H1 (cell line): Measurements from ENCODE around the gene TRIM44. TPM values are rescaled to one million over a fixed set of nuclear protein-coding genes. Genes with fewer than 3 reads are reported as not detected.
A peak's percentile ranks its signal among the peaks of the same experiment; 100 is the strongest.

Experiments
- CTCF ChIA-PET: fragments of 300-600 bp; sonication (Branson Sonifier 250); formaldehyde crosslinking; loops from one replicate; lab custom pipeline; 2021; ENCODE audit not compliant: partially characterized antibody; lab: Charles Lee
- POLR2A ChIA-PET: fragments of 300-600 bp; sonication (Branson Sonifier 250); formaldehyde crosslinking; loops from one replicate; lab custom pipeline; 2021; ENCODE audit warnings: inconsistent platforms; ENCODE audit not compliant: partially characterized antibody; lab: Charles Lee
- DNase-seq, 2 experiments: peaks; one replicate each; pipeline versions ENCODE4 v3.0.0 to v3.0.0-alpha.2; 2010 to 2022; ENCODE audit warnings: low spot score in 2 of 2, low read depth in 1 of 2, mixed read lengths in 1 of 2
- FAIRE-seq: peaks from 2 replicates; lab custom pipeline; 2011; peaks lifted over from hg19 to GRCh38; lab: Jason Lieb, UNC
- H2AFZ ChIP-seq: 2 replicates; pipeline ENCODE4 v1.8.1; 2012; ENCODE audit warnings: low read length, inconsistent platforms
- H2AK5ac ChIP-seq: 2 replicates; pipeline ENCODE4 v1.6.1; 2013; ENCODE audit warnings: low read depth, low read length
- H2BK120ac ChIP-seq: replicated peaks from 2 replicates; pipeline ENCODE3; 2013; ENCODE audit warnings: low read depth, low read length, inconsistent platforms
- H2BK12ac ChIP-seq: 2 replicates; pipeline ENCODE4 v1.6.1; 2013; ENCODE audit warnings: low read depth, low read length
- H2BK15ac ChIP-seq: 2 replicates; pipeline ENCODE4 v1.6.1; 2013; ENCODE audit warnings: low read length
- H2BK20ac ChIP-seq: 2 replicates; pipeline ENCODE4 v1.6.1; 2013; ENCODE audit warnings: low read length
- H2BK5ac ChIP-seq: 2 replicates; pipeline ENCODE4 v1.6.1; 2013; ENCODE audit warnings: low read depth, low read length
- H3K14ac ChIP-seq: 2 replicates; pipeline ENCODE4 v1.6.1; 2013; ENCODE audit warnings: inconsistent platforms; ENCODE audit not compliant: insufficient read length
- H3K18ac ChIP-seq: 2 replicates; pipeline ENCODE4 v1.6.1; 2013; ENCODE audit warnings: low read length; ENCODE audit errors: extremely low read depth
- H3K23ac ChIP-seq: 2 replicates; pipeline ENCODE4 v1.6.1; 2013; ENCODE audit warnings: inconsistent platforms; ENCODE audit not compliant: insufficient read length
- H3K23me2 ChIP-seq: 2 replicates; pipeline ENCODE4 v1.6.1; 2013; ENCODE audit warnings: low read depth, low read length
- H3K27ac ChIP-seq: 2 replicates; pipeline ENCODE4 v1.6.1; 2011; ENCODE audit warnings: low read depth, low read length, inconsistent platforms
- H3K27me3 ChIP-seq, 4 experiments: replicated peaks in 1 of 4; 1 replicate in 1 of 4; 2 replicates in 3 of 4; pipeline versions ENCODE4 v1.6.1 to v1.8.1; 2011 to 2013; ENCODE audit warnings: low read length in 3 of 4, mild to moderate bottlenecking in 3 of 4, inconsistent platforms in 2 of 4, mixed read lengths in 2 of 4, moderate library complexity in 1 of 4; ENCODE audit not compliant: control insufficient read depth in 3 of 4, insufficient read depth in 3 of 4; ENCODE audit errors: extremely low read depth in 1 of 4
- H3K36me3 ChIP-seq, 4 experiments: 2 replicates each; pipeline versions ENCODE4 v1.6.1 to v1.8.1; 2011 to 2013; ENCODE audit warnings: mild to moderate bottlenecking in 4 of 4, low read length in 3 of 4, moderate library complexity in 2 of 4, control low read depth in 1 of 4, inconsistent platforms in 1 of 4; ENCODE audit not compliant: insufficient read depth in 4 of 4, control insufficient read depth in 2 of 4
- H3K4ac ChIP-seq: replicated peaks from 2 replicates; pipeline ENCODE3; 2013; ENCODE audit warnings: low read length, low read depth, mixed read lengths, inconsistent platforms; ENCODE audit not compliant: insufficient read length
- H3K4me1 ChIP-seq, 4 experiments: replicated peaks in 1 of 4; 1 replicate in 1 of 4; 2 replicates in 3 of 4; pipeline versions ENCODE4 v1.6.1 to v1.8.1; 2011 to 2013; ENCODE audit warnings: low read length in 3 of 4, inconsistent platforms in 2 of 4, mixed read lengths in 1 of 4; ENCODE audit not compliant: insufficient read depth in 4 of 4, control insufficient read depth in 3 of 4
- H3K4me2 ChIP-seq, 2 experiments: 2 replicates each; pipeline versions ENCODE4 v1.6.1 to v1.8.1; 2011 to 2013; ENCODE audit warnings: low read depth in 2 of 2, low read length in 2 of 2, control low read depth in 1 of 2, inconsistent platforms in 1 of 2, mild to moderate bottlenecking in 1 of 2; ENCODE audit not compliant: insufficient read depth in 1 of 2
- H3K4me3 ChIP-seq, 4 experiments: fragments of 200-600, 300-600 bp in 1 of 4; sonication (generic), shearing (Covaris generic), sonication (Bioruptor Twin) in 1 of 4; 2 replicates each; pipeline versions ENCODE4 v1.5.1 to v1.8.1; 2011 to 2016; ENCODE audit warnings: low read length in 4 of 4, low read depth in 3 of 4, control low read depth in 2 of 4, inconsistent platforms in 2 of 4, mild to moderate bottlenecking in 2 of 4, mixed read lengths in 1 of 4, moderate library complexity in 1 of 4; ENCODE audit not compliant: insufficient read depth in 2 of 4; ENCODE audit errors: extremely low read depth in 1 of 4
- H3K56ac ChIP-seq: replicated peaks from 2 replicates; pipeline ENCODE3; 2013; ENCODE audit warnings: low read depth, mild to moderate bottlenecking, mixed read lengths, low read length, inconsistent platforms; ENCODE audit not compliant: insufficient read length
- H3K79me1 ChIP-seq: 2 replicates; pipeline ENCODE4 v1.6.1; 2013; ENCODE audit warnings: low read depth, low read length, control low read depth
- H3K79me2 ChIP-seq, 2 experiments: 2 replicates each; pipeline versions ENCODE4 v1.6.1 to v1.8.1; 2012 to 2013; ENCODE audit warnings: low read length in 2 of 2, mild to moderate bottlenecking in 2 of 2, inconsistent platforms in 1 of 2; ENCODE audit not compliant: insufficient read depth in 2 of 2, control insufficient read depth in 1 of 2
- H3K9ac ChIP-seq, 4 experiments: replicated peaks in 1 of 4; 1 replicate in 1 of 4; 2 replicates in 3 of 4; pipeline versions ENCODE4 v1.6.1 to v1.8.1; 2011 to 2013; ENCODE audit warnings: low read depth in 3 of 4, low read length in 3 of 4, control low read depth in 2 of 4, mild to moderate bottlenecking in 2 of 4, moderate library complexity in 2 of 4, inconsistent platforms in 1 of 4; ENCODE audit errors: extremely low read depth in 1 of 4
- H3K9me3 ChIP-seq, 2 experiments: 2 replicates each; pipeline versions ENCODE4 v1.6.1 to v1.8.1; 2012 to 2013; ENCODE audit warnings: mild to moderate bottlenecking in 2 of 2, moderate library complexity in 2 of 2, control low read depth in 1 of 2, inconsistent platforms in 1 of 2, low read depth in 1 of 2, low read length in 1 of 2, mixed read lengths in 1 of 2; ENCODE audit not compliant: insufficient read depth in 2 of 2
- H4K20me1 ChIP-seq, 2 experiments: replicated peaks in 1 of 2; 2 replicates each; pipeline versions ENCODE3 to v1.8.1; 2011 to 2013; ENCODE audit warnings: inconsistent platforms in 2 of 2, low read length in 2 of 2, mild to moderate bottlenecking in 1 of 2; ENCODE audit not compliant: insufficient read depth in 2 of 2, control insufficient read depth in 1 of 2
- H4K5ac ChIP-seq: 2 replicates; pipeline ENCODE4 v1.6.1; 2013; ENCODE audit warnings: low read length, low read depth, mixed read lengths, inconsistent platforms; ENCODE audit not compliant: insufficient read length
- H4K8ac ChIP-seq: 2 replicates; pipeline ENCODE4 v1.8.0; 2013; ENCODE audit warnings: mild to moderate bottlenecking, moderate library complexity, low read length, inconsistent platforms; ENCODE audit not compliant: insufficient read depth; ENCODE audit errors: extremely low read depth
- H4K91ac ChIP-seq: replicated peaks from 2 replicates; pipeline ENCODE3; 2013; ENCODE audit warnings: low read length, mixed read lengths, inconsistent platforms; ENCODE audit not compliant: insufficient read length
- CHD2 ChIP-seq: IDR thresholded peaks from 2 replicates; pipeline ENCODE4 v1.6.1; 2012; ENCODE audit warnings: low read length, improper control_type of control experiment
- E2F6 ChIP-seq: IDR thresholded peaks from 2 replicates; pipeline ENCODE4 v1.6.1; 2012; ENCODE audit warnings: inconsistent platforms
- GABPA ChIP-seq: IDR thresholded peaks from 2 replicates; pipeline ENCODE4 v1.6.1; 2011; ENCODE audit warnings: mild to moderate bottlenecking, low read length, moderate library complexity, borderline replicate concordance; ENCODE audit not compliant: insufficient read depth
- HDAC2 ChIP-seq, 2 experiments: fragments of 300-600 bp in 1 of 2; sonication (generic) in 1 of 2; IDR thresholded peaks; 2 replicates each; pipeline ENCODE4 v1.6.1; 2011 to 2012; ENCODE audit warnings: low read depth in 2 of 2, low read length in 2 of 2, mild to moderate bottlenecking in 2 of 2, moderate library complexity in 2 of 2, borderline replicate concordance in 1 of 2, inconsistent platforms in 1 of 2
- NANOG ChIP-seq: IDR thresholded peaks from 2 replicates; pipeline ENCODE4 v1.6.1; 2011; ENCODE audit warnings: low read length, low read depth, mild to moderate bottlenecking, inconsistent platforms; ENCODE audit not compliant: insufficient read depth, poor library complexity, severe bottlenecking
- POLR2AphosphoS5 ChIP-seq: IDR thresholded peaks from 2 replicates; pipeline ENCODE4 v1.6.1; 2011; ENCODE audit warnings: low read depth, low read length
- POU5F1 ChIP-seq: IDR thresholded peaks from 2 replicates; pipeline ENCODE4 v1.6.1; 2011; ENCODE audit warnings: low read depth, mild to moderate bottlenecking, low read length, moderate library complexity
- RAD21 ChIP-seq, 2 experiments: IDR thresholded peaks in 1 of 2; conservative IDR thresholded peaks in 1 of 2; 2 replicates each; pipeline ENCODE4 v1.6.1; 2011; ENCODE audit warnings: low read depth in 2 of 2, low read length in 2 of 2, improper control_type of control experiment in 1 of 2, inconsistent platforms in 1 of 2, mild to moderate bottlenecking in 1 of 2, moderate library complexity in 1 of 2
- TAF1 ChIP-seq: IDR thresholded peaks from 2 replicates; pipeline ENCODE4 v1.6.1; 2011; ENCODE audit warnings: mild to moderate bottlenecking, low read depth, low read length
- TCF12 ChIP-seq: IDR thresholded peaks from 2 replicates; pipeline ENCODE4 v1.6.1; 2011; ENCODE audit warnings: low read depth, mild to moderate bottlenecking, low read length
- WGBS, 2 experiments: shearing (Covaris generic) in 1 of 2; methylation state at CpG; one replicate each; pipeline versions ENCODE4 v1.1.6 to v1.1.7; 2013 to 2015; ENCODE audit warnings: low lambda C conversion rate in 2 of 2, mixed read lengths in 2 of 2, inconsistent platforms in 1 of 2, low coverage in 1 of 2, missing lambda C conversion rate in 1 of 2; ENCODE audit not compliant: insufficient replicate concordance in 2 of 2, insufficient coverage in 1 of 2, insufficient read length in 1 of 2; ENCODE audit errors: extremely low coverage in 1 of 2, missing lambda C conversion rate in 1 of 2; 5-methylcytosine and 5-hydroxymethylcytosine counted together
- polyA plus RNA-seq, 7 experiments: library from polyadenylated mRNA; depleted of rRNA in 3 of 7; stranded (reverse) in 5 of 7; unstranded in 2 of 7; fragments of >200 nt in 5 of 7; fragments of 200-250 nt in 2 of 7; gene quantifications; 1 replicate in 5 of 7; 2 replicates in 1 of 7; 4 replicates in 1 of 7; pipeline versions ENCODE4 v1.2.1 to v1.2.3, GENCODE V29; 2011 to 2013; ENCODE audit warnings: missing spikeins in 2 of 7, mixed read lengths in 2 of 7
- total RNA-seq: library from RNA; stranded (reverse); fragmentation: NEBNext Ultra II Directional; extraction: Animal tissue kit (Norgen Biotek cat#: 25700); gene quantifications from 2 replicates; pipeline ENCODE4 v1.2.1, GENCODE V29; 2021

Gene TRIM44
- total and polyA plus RNA-seq, 2 of the 8 experiments (the other 6 are each of a cell fraction or from before 2014, with no cell fraction given) = 13.9 to 34.4 TPM

GRCh38 chr11:35841733-35842132 is 179.2 kb downstream of the TRIM44 start:
- TF ChIP-seq GABPA (no peak), POU5F1 (no peak), POLR2AphosphoS5 (no peak), TCF12 (no peak), E2F6 (no peak), TAF1 (no peak), NANOG (no peak), CHD2 (no peak), HDAC2 (IDR thresholded peaks at IDR 0.05; ENCODE audit: borderline replicate concordance in 1 of 2, low read depth in 2 of 2, low read length in 2 of 2) (no peak), RAD21 (IDR thresholded peaks at IDR 0.05 in 1 of 2, conservative IDR thresholded peaks at IDR 0.05 in 1 of 2; ENCODE audit: low read depth in 2 of 2, low read length in 2 of 2) (no peak)
- Histone ChIP-seq H3K18ac (no peak overlapping the region), H3K79me1 (no peaks in the 10 kb centered on the region), H2BK15ac (no peak overlapping the region), H3K9me3 (peaks cover 0 to 8% of the 10 kb centered on the region in 2 experiments; a peak in 1 of 4 replicates), H4K5ac (no peak overlapping the region), H3K27ac (no peak overlapping the region), H3K56ac (no peak overlapping the region), H2AK5ac (no peak overlapping the region), H4K91ac (peak overlapping the region; percentile 10), H3K23ac (no peak overlapping the region), H3K4me2 (no peak overlapping the region), H3K9ac (no peak overlapping the region), H3K36me3 (no peaks in the 10 kb centered on the region), H3K4me1 (no peaks in the 10 kb centered on the region), H3K14ac (no peak overlapping the region), H2BK12ac (no peak overlapping the region), H3K27me3 (no peaks in the 10 kb centered on the region), H4K8ac (no peak overlapping the region), H2BK120ac (no peak overlapping the region), H3K4me3 (no peak overlapping the region), H3K23me2 (no peaks in the 10 kb centered on the region), H3K4ac (no peak overlapping the region), H4K20me1 (no peaks in the 10 kb centered on the region), H3K79me2 (no peaks in the 10 kb centered on the region), H2BK5ac (no peak overlapping the region), H2BK20ac (no peak overlapping the region), H2AFZ (no peak overlapping the region)
- FAIRE-seq = no peak
- CTCF ChIA-PET = interaction anchor here (1.0 to 3.4 kb wide), 7 partner anchors 8 to 227 kb away, joined by 3 to 18 read pairs (median 4); no protein-coding TSS in a partner anchor
- WGBS, 2 experiments = 88% methylated on average over 3 of the region's 3 CpGs; no CpG with 5 or more reads in 1 of the 2 experiments
- no peak for DNase-seq
- POLR2A ChIA-PET = no interaction called here
